WTC11 (cell line): ENCODE measurements around the gene HES6. TPM values are rescaled to one million over a fixed set of nuclear protein-coding genes. Genes with fewer than 3 reads are reported as not detected.
A peak's percentile ranks its signal among the peaks of the same experiment; 100 is the strongest.

Experiments used
- ATAC-seq: fragments of 200-7000 bp; cut with Tn5 transposase; 2 replicates; pipeline ENCODE4 v1.10.0; 2021; ENCODE audit warnings: mild to moderate bottlenecking, moderate library complexity
- CTCF ChIA-PET: fragments of 300-600 bp; sonication (Branson Sonifier 250); formaldehyde crosslinking; loops from one replicate; lab custom pipeline; 2021; ENCODE audit warnings: antibody characterized with exemption; lab: Charles Lee
- POLR2A ChIA-PET: fragments of 350-600 bp; sonication (Branson Sonifier 250); formaldehyde crosslinking; loops from one replicate; lab custom pipeline; 2021; ENCODE audit warnings: antibody characterized with exemption; lab: Charles Lee
- DNase-seq: peaks from one replicate; pipeline ENCODE4 v3.0.0; 2021; ENCODE audit warnings: low spot score
- H3K27ac Mint-ChIP-seq: 2 replicates; pipeline ENCODE4 v1.8.0; 2021; ENCODE audit warnings: mixed read lengths
- H3K27me3 Mint-ChIP-seq: 2 replicates; pipeline ENCODE4 v1.8.0; 2021; ENCODE audit warnings: low read depth, mild to moderate bottlenecking, moderate library complexity, mixed read lengths
- H3K36me3 Mint-ChIP-seq: 2 replicates; pipeline ENCODE4 v1.8.0; 2021; ENCODE audit warnings: mixed read lengths
- H3K4me1 Mint-ChIP-seq: 2 replicates; pipeline ENCODE4 v1.8.0; 2022; ENCODE audit warnings: mixed read lengths
- H3K4me3 Mint-ChIP-seq: 2 replicates; pipeline ENCODE4 v1.8.0; 2021; ENCODE audit warnings: mild to moderate bottlenecking, moderate library complexity, mixed read lengths
- H3K9me3 Mint-ChIP-seq: 2 replicates; pipeline ENCODE4 v1.8.0; 2021; ENCODE audit warnings: mixed read lengths
- CBFB ChIP-seq: sonication (generic); formaldehyde crosslinking; IDR thresholded peaks from 2 replicates; pipeline ENCODE4 v1.8.1; 2022; ENCODE audit warnings: mild to moderate bottlenecking, low read depth, missing genetic modification reagents
- CREB1 ChIP-seq: sonication (generic); formaldehyde crosslinking; IDR thresholded peaks from 2 replicates; pipeline ENCODE4 v1.8.0; 2023; ENCODE audit warnings: mild to moderate bottlenecking, missing genetic modification reagents
- ELF4 ChIP-seq: sonication (generic); formaldehyde crosslinking; IDR thresholded peaks from 2 replicates; pipeline ENCODE4 v1.8.1; 2022; ENCODE audit warnings: low read depth, mild to moderate bottlenecking, moderate library complexity, missing genetic modification reagents
- EMX1 ChIP-seq: fragments of 250-450 bp; sonication (Bioruptor Pico); IDR thresholded peaks from 2 replicates; pipeline ENCODE4 v1.8.0; 2021; ENCODE audit warnings: mild to moderate bottlenecking
- FOXK1 ChIP-seq: sonication (generic); formaldehyde crosslinking; IDR thresholded peaks from 2 replicates; pipeline ENCODE4 v1.8.0; 2022; ENCODE audit warnings: mild to moderate bottlenecking, moderate library complexity, missing genetic modification reagents
- GRHL2 ChIP-seq: fragments of 250-450 bp; sonication (Bioruptor Pico); IDR thresholded peaks from 2 replicates; pipeline ENCODE4 v1.8.0; 2022; ENCODE audit warnings: mild to moderate bottlenecking, moderate library complexity; ENCODE audit not compliant: insufficient replicate concordance, severe bottlenecking
- JUN ChIP-seq: sonication (generic); formaldehyde crosslinking; IDR thresholded peaks from 2 replicates; pipeline ENCODE4 v1.8.0; 2023; ENCODE audit warnings: mild to moderate bottlenecking, missing genetic modification reagents
- PRRX2 ChIP-seq: fragments of 250-450 bp; sonication (Bioruptor Pico); IDR thresholded peaks from 2 replicates; pipeline ENCODE4 v1.8.0; 2021; ENCODE audit warnings: mild to moderate bottlenecking
- SOX15 ChIP-seq: fragments of 250-450 bp; sonication (Bioruptor Pico); IDR thresholded peaks from 2 replicates; pipeline ENCODE4 v1.9.0; 2021; ENCODE audit warnings: mild to moderate bottlenecking
- TCF7 ChIP-seq: sonication (generic); formaldehyde crosslinking; IDR thresholded peaks from 2 replicates; pipeline ENCODE4 v1.8.0; 2022; ENCODE audit warnings: mild to moderate bottlenecking, low read depth, missing genetic modification reagents, moderate library complexity
- TEAD1 ChIP-seq: sonication (generic); formaldehyde crosslinking; IDR thresholded peaks from 2 replicates; pipeline ENCODE4 v1.8.0; 2022; ENCODE audit warnings: mild to moderate bottlenecking, missing genetic modification reagents
- ZNF138 ChIP-seq: sonication (generic); formaldehyde crosslinking; conservative IDR thresholded peaks from 2 replicates; pipeline ENCODE4 v1.8.1; 2022; ENCODE audit warnings: mild to moderate bottlenecking, moderate library complexity, missing genetic modification reagents
- ZNF317 ChIP-seq: sonication (generic); formaldehyde crosslinking; IDR thresholded peaks from 2 replicates; pipeline ENCODE4 v1.8.1; 2023; ENCODE audit warnings: low read depth, mild to moderate bottlenecking, moderate library complexity, missing genetic modification reagents, borderline replicate concordance
- ZNF423 ChIP-seq: fragments of 250-450 bp; sonication (Bioruptor Pico); IDR thresholded peaks from 2 replicates; pipeline ENCODE4 v2.1.2; 2022; ENCODE audit warnings: mild to moderate bottlenecking, moderate library complexity
- total RNA-seq: library from RNA; stranded (reverse); gene quantifications from 3 replicates; pipeline ENCODE4 v1.2.3, GENCODE V29; 2021
- TF ChIP-seq, protein P1 (sequence below): sonication (generic); formaldehyde crosslinking; IDR thresholded peaks from 2 replicates; pipeline ENCODE4 v1.8.1; 2023; ENCODE audit warnings: mild to moderate bottlenecking, missing genetic modification reagents
- TF ChIP-seq, protein P2 (sequence below): fragments of 250-450 bp; sonication (Bioruptor Pico); IDR thresholded peaks from 2 replicates; pipeline ENCODE4 v1.9.0; 2021; ENCODE audit warnings: mild to moderate bottlenecking, borderline replicate concordance
- TF ChIP-seq, protein P3 (sequence below): sonication (generic); formaldehyde crosslinking; IDR thresholded peaks from 2 replicates; pipeline ENCODE4 v1.8.0; 2022; ENCODE audit warnings: mild to moderate bottlenecking, missing genetic modification reagents
- TF ChIP-seq, protein P4 (sequence below): sonication (generic); formaldehyde crosslinking; IDR thresholded peaks from 2 replicates; pipeline ENCODE4 v1.8.1; 2023; ENCODE audit warnings: mild to moderate bottlenecking, missing genetic modification reagents, borderline replicate concordance
- TF ChIP-seq, protein P5 (sequence below): fragments of 250-450 bp; sonication (Bioruptor Pico); IDR thresholded peaks from 2 replicates; pipeline ENCODE4 v2.1.2; 2022; ENCODE audit warnings: mild to moderate bottlenecking, moderate library complexity
- TF ChIP-seq, protein P6 (sequence below): sonication (generic); formaldehyde crosslinking; conservative IDR thresholded peaks from 2 replicates; pipeline ENCODE4 v1.8.1; 2022; ENCODE audit warnings: mild to moderate bottlenecking, missing genetic modification reagents
- TF ChIP-seq, protein P7 (sequence below): fragments of 250-450 bp; sonication (Bioruptor Pico); IDR thresholded peaks from 2 replicates; pipeline ENCODE4 v1.9.0; 2021; ENCODE audit warnings: mild to moderate bottlenecking

The HES6 gene
- total RNA-seq, 1 experiment from 2014 or later, result 52.1 TPM

DNA sequence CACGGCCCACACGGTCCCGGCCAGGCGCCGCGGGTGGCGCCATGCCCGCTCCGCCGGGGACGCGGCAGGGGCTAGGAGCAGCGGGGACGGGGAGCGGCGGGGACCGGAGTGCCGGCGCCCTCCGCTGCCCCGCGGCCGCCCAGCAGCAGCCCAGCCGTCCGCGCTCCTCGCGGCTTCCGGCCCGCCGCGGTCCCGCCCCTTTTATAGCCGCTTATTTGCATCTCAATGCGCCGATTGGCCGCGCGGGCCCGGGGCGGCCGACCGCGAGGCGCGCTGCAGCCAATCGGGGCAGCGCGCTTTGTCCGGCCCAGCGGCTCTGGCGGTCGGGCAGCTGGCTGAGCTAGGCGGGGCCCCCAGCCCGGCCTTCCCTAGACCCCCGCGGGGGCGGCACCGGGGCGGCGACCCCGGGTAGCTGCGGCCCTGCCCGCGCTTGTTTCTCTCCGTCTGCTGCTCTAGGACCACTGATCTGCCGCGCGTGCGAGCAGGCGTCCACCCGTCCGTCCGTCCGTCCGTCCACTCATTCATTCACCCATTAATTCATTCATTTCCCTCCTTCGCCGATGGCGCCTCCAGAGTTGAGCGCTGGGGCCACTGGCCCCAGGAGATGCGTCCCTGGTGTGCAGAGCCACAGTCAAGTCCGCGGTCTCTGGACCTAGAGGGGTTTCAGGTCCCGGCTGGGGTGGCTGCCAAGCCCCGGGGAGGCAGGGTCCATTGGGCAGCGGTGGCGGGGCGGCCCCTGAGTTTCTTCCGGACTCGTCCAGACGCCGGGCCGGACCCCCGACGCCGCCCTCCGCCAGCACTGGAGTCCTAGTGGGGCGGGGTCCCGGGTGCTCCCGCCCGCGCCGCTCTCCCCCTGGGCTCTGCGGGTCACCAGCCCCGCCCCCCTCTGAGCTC is at the start of gene HES6 (continued):
- TF ChIP-seq, protein P1, sequence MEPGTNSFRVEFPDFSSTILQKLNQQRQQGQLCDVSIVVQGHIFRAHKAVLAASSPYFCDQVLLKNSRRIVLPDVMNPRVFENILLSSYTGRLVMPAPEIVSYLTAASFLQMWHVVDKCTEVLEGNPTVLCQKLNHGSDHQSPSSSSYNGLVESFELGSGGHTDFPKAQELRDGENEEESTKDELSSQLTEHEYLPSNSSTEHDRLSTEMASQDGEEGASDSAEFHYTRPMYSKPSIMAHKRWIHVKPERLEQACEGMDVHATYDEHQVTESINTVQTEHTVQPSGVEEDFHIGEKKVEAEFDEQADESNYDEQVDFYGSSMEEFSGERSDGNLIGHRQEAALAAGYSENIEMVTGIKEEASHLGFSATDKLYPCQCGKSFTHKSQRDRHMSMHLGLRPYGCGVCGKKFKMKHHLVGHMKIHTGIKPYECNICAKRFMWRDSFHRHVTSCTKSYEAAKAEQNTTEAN (CRISPR knock-in tag), result 0 out of 2 replicates have a peak, but pooled peaks have one; percentile 37
- no peak for TF ChIP-seq PRRX2 (CRISPR knock-in tag)
- no peak for TF ChIP-seq GRHL2 (CRISPR knock-in tag)
- TF ChIP-seq, protein P2, sequence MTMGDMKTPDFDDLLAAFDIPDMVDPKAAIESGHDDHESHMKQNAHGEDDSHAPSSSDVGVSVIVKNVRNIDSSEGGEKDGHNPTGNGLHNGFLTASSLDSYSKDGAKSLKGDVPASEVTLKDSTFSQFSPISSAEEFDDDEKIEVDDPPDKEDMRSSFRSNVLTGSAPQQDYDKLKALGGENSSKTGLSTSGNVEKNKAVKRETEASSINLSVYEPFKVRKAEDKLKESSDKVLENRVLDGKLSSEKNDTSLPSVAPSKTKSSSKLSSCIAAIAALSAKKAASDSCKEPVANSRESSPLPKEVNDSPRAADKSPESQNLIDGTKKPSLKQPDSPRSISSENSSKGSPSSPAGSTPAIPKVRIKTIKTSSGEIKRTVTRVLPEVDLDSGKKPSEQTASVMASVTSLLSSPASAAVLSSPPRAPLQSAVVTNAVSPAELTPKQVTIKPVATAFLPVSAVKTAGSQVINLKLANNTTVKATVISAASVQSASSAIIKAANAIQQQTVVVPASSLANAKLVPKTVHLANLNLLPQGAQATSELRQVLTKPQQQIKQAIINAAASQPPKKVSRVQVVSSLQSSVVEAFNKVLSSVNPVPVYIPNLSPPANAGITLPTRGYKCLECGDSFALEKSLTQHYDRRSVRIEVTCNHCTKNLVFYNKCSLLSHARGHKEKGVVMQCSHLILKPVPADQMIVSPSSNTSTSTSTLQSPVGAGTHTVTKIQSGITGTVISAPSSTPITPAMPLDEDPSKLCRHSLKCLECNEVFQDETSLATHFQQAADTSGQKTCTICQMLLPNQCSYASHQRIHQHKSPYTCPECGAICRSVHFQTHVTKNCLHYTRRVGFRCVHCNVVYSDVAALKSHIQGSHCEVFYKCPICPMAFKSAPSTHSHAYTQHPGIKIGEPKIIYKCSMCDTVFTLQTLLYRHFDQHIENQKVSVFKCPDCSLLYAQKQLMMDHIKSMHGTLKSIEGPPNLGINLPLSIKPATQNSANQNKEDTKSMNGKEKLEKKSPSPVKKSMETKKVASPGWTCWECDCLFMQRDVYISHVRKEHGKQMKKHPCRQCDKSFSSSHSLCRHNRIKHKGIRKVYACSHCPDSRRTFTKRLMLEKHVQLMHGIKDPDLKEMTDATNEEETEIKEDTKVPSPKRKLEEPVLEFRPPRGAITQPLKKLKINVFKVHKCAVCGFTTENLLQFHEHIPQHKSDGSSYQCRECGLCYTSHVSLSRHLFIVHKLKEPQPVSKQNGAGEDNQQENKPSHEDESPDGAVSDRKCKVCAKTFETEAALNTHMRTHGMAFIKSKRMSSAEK (CRISPR knock-in tag), result 0 out of 2 replicates have a peak, but pooled peaks have one; percentile 43
- TF ChIP-seq, protein P3, sequence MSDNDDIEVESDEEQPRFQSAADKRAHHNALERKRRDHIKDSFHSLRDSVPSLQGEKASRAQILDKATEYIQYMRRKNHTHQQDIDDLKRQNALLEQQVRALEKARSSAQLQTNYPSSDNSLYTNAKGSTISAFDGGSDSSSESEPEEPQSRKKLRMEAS (CRISPR knock-in tag), result no peak
- TF ChIP-seq, protein P4, sequence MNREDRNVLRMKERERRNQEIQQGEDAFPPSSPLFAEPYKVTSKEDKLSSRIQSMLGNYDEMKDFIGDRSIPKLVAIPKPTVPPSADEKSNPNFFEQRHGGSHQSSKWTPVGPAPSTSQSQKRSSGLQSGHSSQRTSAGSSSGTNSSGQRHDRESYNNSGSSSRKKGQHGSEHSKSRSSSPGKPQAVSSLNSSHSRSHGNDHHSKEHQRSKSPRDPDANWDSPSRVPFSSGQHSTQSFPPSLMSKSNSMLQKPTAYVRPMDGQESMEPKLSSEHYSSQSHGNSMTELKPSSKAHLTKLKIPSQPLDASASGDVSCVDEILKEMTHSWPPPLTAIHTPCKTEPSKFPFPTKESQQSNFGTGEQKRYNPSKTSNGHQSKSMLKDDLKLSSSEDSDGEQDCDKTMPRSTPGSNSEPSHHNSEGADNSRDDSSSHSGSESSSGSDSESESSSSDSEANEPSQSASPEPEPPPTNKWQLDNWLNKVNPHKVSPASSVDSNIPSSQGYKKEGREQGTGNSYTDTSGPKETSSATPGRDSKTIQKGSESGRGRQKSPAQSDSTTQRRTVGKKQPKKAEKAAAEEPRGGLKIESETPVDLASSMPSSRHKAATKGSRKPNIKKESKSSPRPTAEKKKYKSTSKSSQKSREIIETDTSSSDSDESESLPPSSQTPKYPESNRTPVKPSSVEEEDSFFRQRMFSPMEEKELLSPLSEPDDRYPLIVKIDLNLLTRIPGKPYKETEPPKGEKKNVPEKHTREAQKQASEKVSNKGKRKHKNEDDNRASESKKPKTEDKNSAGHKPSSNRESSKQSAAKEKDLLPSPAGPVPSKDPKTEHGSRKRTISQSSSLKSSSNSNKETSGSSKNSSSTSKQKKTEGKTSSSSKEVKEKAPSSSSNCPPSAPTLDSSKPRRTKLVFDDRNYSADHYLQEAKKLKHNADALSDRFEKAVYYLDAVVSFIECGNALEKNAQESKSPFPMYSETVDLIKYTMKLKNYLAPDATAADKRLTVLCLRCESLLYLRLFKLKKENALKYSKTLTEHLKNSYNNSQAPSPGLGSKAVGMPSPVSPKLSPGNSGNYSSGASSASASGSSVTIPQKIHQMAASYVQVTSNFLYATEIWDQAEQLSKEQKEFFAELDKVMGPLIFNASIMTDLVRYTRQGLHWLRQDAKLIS (CRISPR knock-in tag), result no peak
- TF ChIP-seq, protein P5, sequence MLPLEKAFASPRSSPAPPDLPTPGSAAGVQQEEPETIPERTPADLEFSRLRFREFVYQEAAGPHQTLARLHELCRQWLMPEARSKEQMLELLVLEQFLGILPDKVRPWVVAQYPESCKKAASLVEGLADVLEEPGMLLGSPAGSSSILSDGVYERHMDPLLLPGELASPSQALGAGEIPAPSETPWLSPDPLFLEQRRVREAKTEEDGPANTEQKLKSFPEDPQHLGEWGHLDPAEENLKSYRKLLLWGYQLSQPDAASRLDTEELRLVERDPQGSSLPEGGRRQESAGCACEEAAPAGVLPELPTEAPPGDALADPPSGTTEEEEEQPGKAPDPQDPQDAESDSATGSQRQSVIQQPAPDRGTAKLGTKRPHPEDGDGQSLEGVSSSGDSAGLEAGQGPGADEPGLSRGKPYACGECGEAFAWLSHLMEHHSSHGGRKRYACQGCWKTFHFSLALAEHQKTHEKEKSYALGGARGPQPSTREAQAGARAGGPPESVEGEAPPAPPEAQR (CRISPR knock-in tag), result no peak
- no peak for TF ChIP-seq ELF4 (CRISPR knock-in tag)
- TF ChIP-seq, protein P6, sequence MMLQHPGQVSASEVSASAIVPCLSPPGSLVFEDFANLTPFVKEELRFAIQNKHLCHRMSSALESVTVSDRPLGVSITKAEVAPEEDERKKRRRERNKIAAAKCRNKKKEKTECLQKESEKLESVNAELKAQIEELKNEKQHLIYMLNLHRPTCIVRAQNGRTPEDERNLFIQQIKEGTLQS, result no peak
- peak; percentile 89 for TF ChIP-seq EMX1 (CRISPR knock-in tag)
- peak; percentile 13; the same call in 1 of the 2 replicates for TF ChIP-seq FOXK1 (CRISPR knock-in tag)

DNA sequence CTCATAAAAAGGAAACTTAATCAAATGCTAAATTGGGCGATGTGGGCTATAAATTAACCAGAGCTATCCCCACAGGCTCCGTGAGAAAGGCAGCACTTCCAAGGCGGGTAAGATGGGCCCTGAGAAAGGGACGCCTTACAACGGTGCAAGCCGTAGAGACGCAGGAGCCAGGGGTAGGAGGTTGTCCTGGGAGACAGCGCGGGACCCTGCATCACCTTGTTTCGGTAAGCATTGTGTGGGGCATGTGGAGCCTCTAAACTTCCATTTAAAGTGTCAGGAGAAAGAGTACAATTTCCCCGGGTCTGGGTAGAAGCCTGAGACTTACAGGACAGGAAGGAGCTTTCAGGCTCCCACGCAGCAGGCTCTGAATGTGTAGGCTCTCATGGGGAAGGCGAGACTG is 49.7 kb upstream of the HES6 start:
- DNase-seq (peak; percentile 12), ATAC-seq (no peak)
- Mint-ChIP-seq H3K9me3 (no peaks in the 10 kb centered on the region), H3K27ac (peak overlapping the region; percentile 58; the same call in 1 of the 2 replicates), H3K4me1 (peaks cover 23% of the 10 kb centered on the region), H3K27me3 (peaks cover 4% of the 10 kb centered on the region; the same call in 1 of the 2 replicates), H3K4me3 (peak overlapping the region; percentile 79), H3K36me3 (no peaks in the 10 kb centered on the region)
- CTCF ChIA-PET, result interaction anchor here (1.3 to 6.9 kb wide), 6 partner anchors 12 to 78 kb away, joined by 3 to 50 read pairs (median 14); no protein-coding TSS in a partner anchor
- POLR2A ChIA-PET, result no interaction called here
- TF ChIP-seq CREB1 (CRISPR knock-in tag) (no peak), GRHL2 (CRISPR knock-in tag) (no peak), ZNF317 (CRISPR knock-in tag) (no peak), ZNF138 (CRISPR knock-in tag) (no peak), JUN (CRISPR knock-in tag) (no peak), TCF7 (CRISPR knock-in tag) (no peak), ZNF423 (CRISPR knock-in tag) (no peak), SOX15 (CRISPR knock-in tag) (no peak), TEAD1 (CRISPR knock-in tag) (no peak), CBFB (CRISPR knock-in tag) (no peak)
- TF ChIP-seq, protein P7, sequence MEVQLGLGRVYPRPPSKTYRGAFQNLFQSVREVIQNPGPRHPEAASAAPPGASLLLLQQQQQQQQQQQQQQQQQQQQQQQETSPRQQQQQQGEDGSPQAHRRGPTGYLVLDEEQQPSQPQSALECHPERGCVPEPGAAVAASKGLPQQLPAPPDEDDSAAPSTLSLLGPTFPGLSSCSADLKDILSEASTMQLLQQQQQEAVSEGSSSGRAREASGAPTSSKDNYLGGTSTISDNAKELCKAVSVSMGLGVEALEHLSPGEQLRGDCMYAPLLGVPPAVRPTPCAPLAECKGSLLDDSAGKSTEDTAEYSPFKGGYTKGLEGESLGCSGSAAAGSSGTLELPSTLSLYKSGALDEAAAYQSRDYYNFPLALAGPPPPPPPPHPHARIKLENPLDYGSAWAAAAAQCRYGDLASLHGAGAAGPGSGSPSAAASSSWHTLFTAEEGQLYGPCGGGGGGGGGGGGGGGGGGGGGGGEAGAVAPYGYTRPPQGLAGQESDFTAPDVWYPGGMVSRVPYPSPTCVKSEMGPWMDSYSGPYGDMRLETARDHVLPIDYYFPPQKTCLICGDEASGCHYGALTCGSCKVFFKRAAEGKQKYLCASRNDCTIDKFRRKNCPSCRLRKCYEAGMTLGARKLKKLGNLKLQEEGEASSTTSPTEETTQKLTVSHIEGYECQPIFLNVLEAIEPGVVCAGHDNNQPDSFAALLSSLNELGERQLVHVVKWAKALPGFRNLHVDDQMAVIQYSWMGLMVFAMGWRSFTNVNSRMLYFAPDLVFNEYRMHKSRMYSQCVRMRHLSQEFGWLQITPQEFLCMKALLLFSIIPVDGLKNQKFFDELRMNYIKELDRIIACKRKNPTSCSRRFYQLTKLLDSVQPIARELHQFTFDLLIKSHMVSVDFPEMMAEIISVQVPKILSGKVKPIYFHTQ (CRISPR knock-in tag), result no peak
